NCI-H2029 treated with DMSO at 0.1 percent for 48 hours (cell line): ENCODE data around the gene ASPHD2.

Experiments used
- DNase-seq: peaks from one replicate; lab custom pipeline; 2025; lab: John Stamatoyannopoulos, UW

The ASPHD2 gene

GRCh38 chr22:26476705-26477340, 47.8 kb downstream of the ASPHD2 start:
- no peak for DNase-seq

GRCh38 chr22:26477341-26477731, 48.3 kb downstream of the ASPHD2 start:
- DNase-seq: no peak

- no peak for DNase-seq
These were observed 50.2 kb downstream of the ASPHD2 start for GRCh38 chr22:26479043-26479791.

- DNase-seq: peak; percentile 41
These were observed 50.9 kb downstream of the ASPHD2 start for GRCh38 chr22:26479792-26480610.

GRCh38 chr22:26480611-26480932, 51.5 kb downstream of the ASPHD2 start:
- DNase-seq: no peak

GRCh38 chr22:26481112-26481693, 52.1 kb downstream of the ASPHD2 start:
- DNase-seq: no peak

GRCh38 chr22:26481694-26482093, 52.6 kb downstream of the ASPHD2 start:
- DNase-seq: no peak

GRCh38 chr22:26482161-26482560, 53.1 kb downstream of the ASPHD2 start:
- no peak for DNase-seq

- DNase-seq: no peak
These were observed 54.0 kb downstream of the ASPHD2 start for GRCh38 chr22:26483043-26483438.

- DNase-seq: peak; percentile 26
These were observed 54.6 kb downstream of the ASPHD2 start, which contains the start of the genes HPS4 and SRRD for GRCh38 chr22:26483439-26484359. Gene HPS4 (minus strand): TSS chr22:26483783. CDS start chr22:26481762, 2,021 bp downstream. Gene SRRD (plus strand): TSS chr22:26483877. CDS start chr22:26483891, 14 bp downstream.

GRCh38 chr22:26484360-26484706, 55.3 kb downstream of the ASPHD2 start:
- no peak for DNase-seq

- DNase-seq: no peak
These were observed 56.0 kb downstream of the ASPHD2 start for GRCh38 chr22:26485013-26485412.

GRCh38 chr22:26485806-26486390, 56.8 kb downstream of the ASPHD2 start:
- DNase-seq: no peak

GRCh38 chr22:26486394-26486793, 57.3 kb downstream of the ASPHD2 start:
- no peak for DNase-seq

GRCh38 chr22:26487996-26488395, 58.9 kb downstream of the ASPHD2 start:
- DNase-seq: no peak

- DNase-seq: no peak
These were observed 60.5 kb downstream of the ASPHD2 start for GRCh38 chr22:26489447-26490036.

- DNase-seq: no peak
These were observed 63.2 kb downstream of the ASPHD2 start for GRCh38 chr22:26492220-26492619.

GRCh38 chr22:26494506-26494905, 65.4 kb downstream of the ASPHD2 start:
- no peak for DNase-seq
